ENCODE results near the gene KCNJ1.

The KCNJ1 gene

GRCh38 chr11:128888034-128888985 lies 21.2 kb upstream of the KCNJ1 start:
- DNase-seq (ENCODE audit: low read depth): no peak
- H3K4me3 ChIP-seq (ENCODE audit: low read length): no peak overlapping the region
- no peak for TF ChIP-seq CTCF (conservative IDR thresholded peaks at IDR 0.05; ENCODE audit: low read depth, low read length)

- no peak for DNase-seq (ENCODE audit: low read depth)
- peak; percentile 46 for TF ChIP-seq CTCF (conservative IDR thresholded peaks at IDR 0.05; ENCODE audit: low read depth, low read length)
These were observed 19.5 kb upstream of the KCNJ1 start for GRCh38 chr11:128886406-128887124.

GRCh38 chr11:128884703-128885338 lies 17.7 kb upstream of the KCNJ1 start:
- TF ChIP-seq CTCF (conservative IDR thresholded peaks at IDR 0.05; ENCODE audit: low read depth, low read length): peak; percentile 74
- DNase-seq (ENCODE audit: low read depth): no peak
- no peak overlapping the region for H3K4me3 ChIP-seq (ENCODE audit: low read length)

More at GRCh38 chr11:128886406-128887124, 19.5 kb upstream of the KCNJ1 start:
- H3K4me3 ChIP-seq (ENCODE audit: low read length): no peak overlapping the region

- no peak for TF ChIP-seq CTCF (conservative IDR thresholded peaks at IDR 0.05; ENCODE audit: low read depth, low read length)
- no peak overlapping the region for H3K4me3 ChIP-seq (ENCODE audit: low read length)
- no peak for DNase-seq (ENCODE audit: low read depth)
These were observed 17.0 kb upstream of the KCNJ1 start for GRCh38 chr11:128884054-128884453.

GRCh38 chr11:128882451-128882850 lies 15.4 kb upstream of the KCNJ1 start:
- no peak for DNase-seq (ENCODE audit: low read depth)
- no peak overlapping the region for H3K4me3 ChIP-seq (ENCODE audit: low read length)
- no peak for TF ChIP-seq CTCF (conservative IDR thresholded peaks at IDR 0.05; ENCODE audit: low read depth, low read length)

- H3K4me3 ChIP-seq (ENCODE audit: low read length): no peak overlapping the region
- no peak for DNase-seq (ENCODE audit: low read depth)
- TF ChIP-seq CTCF (conservative IDR thresholded peaks at IDR 0.05; ENCODE audit: low read depth, low read length): no peak
These were observed 14.1 kb upstream of the KCNJ1 start for GRCh38 chr11:128881221-128881620.

All from retinal pigment epithelial cell (primary cell).